HT-29 (cell line): ENCODE results near the gene GAS7. TPM values are rescaled to one million over a fixed set of nuclear protein-coding genes. Genes with fewer than 3 reads are reported as not detected.

Experiments
- DNase-seq: peaks from one replicate; pipeline ENCODE4 v3.0.0-alpha.2; 2015; ENCODE audit warnings: low spot score
- total RNA-seq: library from RNA; depleted of rRNA; stranded (reverse); fragments of >200 nt; shearing (Covaris generic); gene quantifications from 2 replicates; pipeline ENCODE4 v1.2.3, GENCODE V29; 2014

Gene GAS7
- total RNA-seq, 1 experiment from 2014 or later, result 2.1 TPM

- no peak for DNase-seq
Measured at GRCh38 chr17:10171581-10171981, 26.8 kb downstream of the GAS7 start.

GRCh38 chr17:10171122-10171571, 27.3 kb downstream of the GAS7 start:
- DNase-seq, result no peak

GRCh38 chr17:10170233-10170632, 28.2 kb downstream of the GAS7 start:
- DNase-seq, result no peak

GRCh38 chr17:10169290-10169689, 29.1 kb downstream of the GAS7 start:
- DNase-seq, result no peak

GRCh38 chr17:10166176-10166935, 32.0 kb downstream of the GAS7 start:
- DNase-seq, result no peak

GRCh38 chr17:10162096-10162495, 36.3 kb downstream of the GAS7 start:
- no peak for DNase-seq

- DNase-seq, result no peak
Measured at GRCh38 chr17:10161386-10161785, 37.0 kb downstream of the GAS7 start.

GRCh38 chr17:10156948-10157607, 41.3 kb downstream of the GAS7 start:
- DNase-seq, result no peak

GRCh38 chr17:10156599-10156947, 41.8 kb downstream of the GAS7 start:
- DNase-seq, result no peak

GRCh38 chr17:10156077-10156435, 42.4 kb downstream of the GAS7 start:
- no peak for DNase-seq

- DNase-seq, result no peak
Measured at GRCh38 chr17:10155371-10156076, 42.9 kb downstream of the GAS7 start.

- DNase-seq, result no peak
Measured at GRCh38 chr17:10151667-10152496, 46.5 kb downstream of the GAS7 start.

- DNase-seq, result peak; percentile 47
Measured at GRCh38 chr17:10149573-10150399, 48.6 kb downstream of the GAS7 start.

- no peak for DNase-seq
Measured at GRCh38 chr17:10147761-10148415, 50.5 kb downstream of the GAS7 start.

- no peak for DNase-seq
Measured at GRCh38 chr17:10147040-10147439, 51.4 kb downstream of the GAS7 start.

GRCh38 chr17:10144982-10145381, 53.4 kb downstream of the GAS7 start:
- no peak for DNase-seq

GRCh38 chr17:10144456-10144855, 54.0 kb downstream of the GAS7 start:
- no peak for DNase-seq

GRCh38 chr17:10141436-10141835, 57.0 kb downstream of the GAS7 start:
- no peak for DNase-seq

- DNase-seq, result no peak
Measured at GRCh38 chr17:10139577-10139976, 58.8 kb downstream of the GAS7 start.

GRCh38 chr17:10136258-10136981, 62.0 kb downstream of the GAS7 start:
- no peak for DNase-seq
